Measurements from ENCODE around the gene AKR7A3. TPM values are rescaled to one million over a fixed set of nuclear protein-coding genes. Genes with fewer than 3 reads are reported as not detected.
"Not testable (repeated sequence)": the region's sequence is repeated elsewhere in the genome, so short reads cannot be mapped to it uniquely, and the experiment has no call there.

Gene AKR7A3
- polyA plus RNA-seq, 1 of the 3 experiments (the other 2 are of a cell fraction): 0.38 TPM

GRCh38 chr1:19287436-19288185 is 959 bp downstream of the AKR7A3 start:
- no peak overlapping the region for H3K4me2 ChIP-seq
- no peaks in the 10 kb centered on the region for H3K79me2 ChIP-seq (ENCODE audit: insufficient read depth)
- H3K4me1 ChIP-seq (ENCODE audit: control insufficient read depth in 1 of 2, insufficient read depth in 2 of 2, low read depth in 1 of 2, low read length in 1 of 2): no peaks in the 10 kb centered on the region
- 97% methylated on average over 11 of the region's 13 CpGs for WGBS (ENCODE audit: low lambda C conversion rate)
- H3K9ac ChIP-seq: no peak overlapping the region
- no peaks in the 10 kb centered on the region; the same call in 1 of the 2 replicates for H3K27me3 ChIP-seq (ENCODE audit: insufficient read depth)
- H3F3A ChIP-seq (replicated peaks; ENCODE audit: insufficient read depth): no peaks in the 10 kb centered on the region
- CTCF ChIA-PET: interaction anchor here (1.1 kb wide), 1 partner anchor 47 kb away, joined by 3 read pairs; no protein-coding TSS in a partner anchor
- H3K9me2 ChIP-seq: no peaks in the 10 kb centered on the region
- H3K4me3 ChIP-seq (ENCODE audit: low read depth in 2 of 2, low read length in 1 of 2): no peak overlapping the region
- H2AFZ ChIP-seq (ENCODE audit: low read depth): no peak overlapping the region
- peaks cover 0 to 24% of the 10 kb centered on the region in 2 experiments for H3K36me3 ChIP-seq (replicated peaks in 1 of 2; ENCODE audit: control insufficient read depth in 1 of 2, insufficient read depth in 2 of 2, low read length in 1 of 2)
- H3K9me3 ChIP-seq: peaks cover 3% of the 10 kb centered on the region; the same call in 1 of the 2 replicates
- H3K27ac ChIP-seq (ENCODE audit: low read depth in 2 of 2, low read length in 1 of 2): no peak overlapping the region
- TF ChIP-seq FOXJ3 (CRISPR knock-in tag; IDR thresholded peaks at IDR 0.05) (no peak), RXRA (IDR thresholded peaks at IDR 0.05; ENCODE audit: borderline replicate concordance, low read depth) (no peak), JUND (IDR thresholded peaks at IDR 0.05) (no peak), REST (IDR thresholded peaks at IDR 0.05; ENCODE audit: low read depth, low read length) (no peak), IRF3 (IDR thresholded peaks at IDR 0.05; ENCODE audit: low read depth, low read length) (no peak), POLR2AphosphoS5 (IDR thresholded peaks at IDR 0.05; ENCODE audit: low read depth, low read length) (no peak), FOSL2 (IDR thresholded peaks at IDR 0.05; ENCODE audit: borderline replicate concordance, low read depth) (no peak), RAD21 (IDR thresholded peaks at IDR 0.05; ENCODE audit: low read length) (no peak), SIN3A (IDR thresholded peaks at IDR 0.05; ENCODE audit: borderline replicate concordance, low read depth, low read length) (no peak), CHD2 (IDR thresholded peaks at IDR 0.05; ENCODE audit: low read length, partially characterized antibody) (no peak), FOXM1 (IDR thresholded peaks at IDR 0.05; ENCODE audit: low read depth) (no peak), PBX3 (IDR thresholded peaks at IDR 0.05) (no peak), EP300 (IDR thresholded peaks at IDR 0.05; ENCODE audit: borderline replicate concordance in 1 of 2, low read depth in 1 of 2, low read length in 1 of 2) (no peak), USF2 (IDR thresholded peaks at IDR 0.05; ENCODE audit: borderline replicate concordance, low read depth, low read length) (no peak)
- DNase-seq: no peak
- POLR2A ChIA-PET: no interaction called here
- H4K20me1 ChIP-seq (ENCODE audit: insufficient read depth): no peaks in the 10 kb centered on the region

GRCh38 chr1:19285807-19286206 is 2.8 kb downstream of the AKR7A3 start:
- H3K36me3 ChIP-seq (replicated peaks in 1 of 2; ENCODE audit: control insufficient read depth in 1 of 2, insufficient read depth in 2 of 2, low read length in 1 of 2); H3K4me2 ChIP-seq; H3K79me2 ChIP-seq (ENCODE audit: insufficient read depth); H3K4me3 ChIP-seq (ENCODE audit: low read depth in 2 of 2, low read length in 1 of 2); H3K9ac ChIP-seq; H3K9me3 ChIP-seq; H4K20me1 ChIP-seq (ENCODE audit: insufficient read depth); H3K27me3 ChIP-seq (ENCODE audit: insufficient read depth); H3K9me2 ChIP-seq; DNase-seq; H3K27ac ChIP-seq (ENCODE audit: low read depth in 2 of 2, low read length in 1 of 2); H3F3A ChIP-seq (replicated peaks; ENCODE audit: insufficient read depth); H3K4me1 ChIP-seq (ENCODE audit: control insufficient read depth in 1 of 2, insufficient read depth in 2 of 2, low read depth in 1 of 2, low read length in 1 of 2); POLR2A ChIA-PET; CTCF ChIA-PET; H2AFZ ChIP-seq (ENCODE audit: low read depth): not testable (repeated sequence)
- no CpG with 5 or more reads among the region's 3 CpGs for WGBS (ENCODE audit: low lambda C conversion rate)

GRCh38 chr1:19285366-19285765 is 3.2 kb downstream of the AKR7A3 start:
- DNase-seq; H3K9me2 ChIP-seq; H3F3A ChIP-seq (replicated peaks; ENCODE audit: insufficient read depth); H2AFZ ChIP-seq (ENCODE audit: low read depth); H3K9me3 ChIP-seq; H3K27me3 ChIP-seq (ENCODE audit: insufficient read depth); POLR2A ChIA-PET; H3K4me3 ChIP-seq (ENCODE audit: low read depth in 2 of 2, low read length in 1 of 2); H3K79me2 ChIP-seq (ENCODE audit: insufficient read depth); H3K27ac ChIP-seq (ENCODE audit: low read depth in 2 of 2, low read length in 1 of 2); H4K20me1 ChIP-seq (ENCODE audit: insufficient read depth); H3K4me1 ChIP-seq (ENCODE audit: control insufficient read depth in 1 of 2, insufficient read depth in 2 of 2, low read depth in 1 of 2, low read length in 1 of 2); H3K4me2 ChIP-seq; H3K36me3 ChIP-seq (replicated peaks in 1 of 2; ENCODE audit: control insufficient read depth in 1 of 2, insufficient read depth in 2 of 2, low read length in 1 of 2); CTCF ChIA-PET; H3K9ac ChIP-seq: not testable (repeated sequence)
- WGBS (ENCODE audit: low lambda C conversion rate): 91% methylated on average over 3 of the region's 3 CpGs
